Mesangial cell (primary cell): ENCODE results near the gene TSPY1. TPM values are rescaled to one million over a fixed set of nuclear protein-coding genes. Genes with fewer than 3 reads are reported as not detected.

Experiments used
- total RNA-seq: library from RNA; depleted of rRNA; stranded (reverse); fragments of >200 nt; gene quantifications from 2 replicates; pipeline ENCODE4 v1.2.3, GENCODE V29; 2015

The TSPY1 gene
- total RNA-seq, result not detected in 2 replicates

DNA sequence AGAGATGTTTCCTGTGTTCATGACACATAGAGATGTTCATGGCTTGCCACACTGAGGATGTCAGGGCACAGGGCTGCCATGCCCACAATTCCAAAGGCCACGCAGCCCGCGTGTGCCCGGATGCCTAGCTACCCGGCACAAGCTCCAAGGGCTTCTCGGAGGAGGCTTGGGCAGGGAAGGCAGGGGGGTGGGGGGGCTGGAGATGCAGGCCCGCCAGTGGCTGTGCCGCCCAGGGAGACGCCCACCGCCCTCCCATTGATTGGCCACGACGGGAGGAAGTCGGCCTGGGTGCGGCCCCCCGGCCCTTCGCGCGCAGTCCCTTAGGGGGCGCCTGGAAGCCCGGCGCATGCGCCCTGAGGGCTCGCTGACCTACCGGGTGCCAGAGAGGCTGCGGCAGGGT is at the start of gene TSPY1:
TSS of gene TSPY1 (plus strand) at position 301 of the 400 bp plus-strand sequence. CDS start at position 347, 46 bp downstream.

GRCh38 chrY:9486967-9487366 is 20.2 kb downstream of the TSPY1 start, which contains the start of gene TSPY9:
TSPY9 (plus strand) TSS chrY:9487267; CDS start chrY:9487313, 46 bp downstream.

Other genes starting within 250 kb of the TSPY1 start
- gene TSPY4, start 129.5 kb upstream of the TSPY1 start, total RNA-seq, result not detected in 2 replicates
- not detected in 2 replicates for gene TSPY8, start 109.2 kb upstream of the TSPY1 start, total RNA-seq
- not detected in 2 replicates for gene TSPY3, start 68.5 kb upstream of the TSPY1 start, total RNA-seq
- gene TSPY9, start 20.3 kb downstream of the TSPY1 start, total RNA-seq, result not detected in 2 replicates
- gene TSPY10, start 60.9 kb downstream of the TSPY1 start, total RNA-seq, result not detected in 2 replicates